GM20000 (cell line): Measurements from ENCODE around the gene RUNX1.

Experiments used
- DNase-seq: peaks from one replicate; pipeline ENCODE4 v3.0.0; 2012; ENCODE audit warnings: low spot score
- CTCF ChIP-seq: IDR thresholded peaks from 2 replicates; pipeline ENCODE4 v1.5.1; 2012; ENCODE audit warnings: mild to moderate bottlenecking, control low read depth; ENCODE audit errors: extremely low read depth, missing control alignments

The RUNX1 gene

GRCh38 chr21:34766862-34767261, 282.2 kb downstream of the RUNX1 start:
- no peak for DNase-seq
- no peak for TF ChIP-seq CTCF

- no peak for TF ChIP-seq CTCF
Observed at GRCh38 chr21:34765619-34766018, 283.5 kb downstream of the RUNX1 start.

GRCh38 chr21:34764715-34765284, 284.3 kb downstream of the RUNX1 start:
- no peak for TF ChIP-seq CTCF
- DNase-seq: no peak

More at GRCh38 chr21:34765619-34766018, 283.5 kb downstream of the RUNX1 start:
- DNase-seq: no peak

GRCh38 chr21:34762786-34763185, 286.3 kb downstream of the RUNX1 start:
- DNase-seq: no peak
- TF ChIP-seq CTCF: no peak

- TF ChIP-seq CTCF: no peak
- DNase-seq: no peak
Observed at GRCh38 chr21:34761758-34762330, 287.3 kb downstream of the RUNX1 start.

- no peak for DNase-seq
- no peak for TF ChIP-seq CTCF
Observed at GRCh38 chr21:34754690-34755647, 294.1 kb downstream of the RUNX1 start.

GRCh38 chr21:34748862-34749261, 300.2 kb downstream of the RUNX1 start:
- TF ChIP-seq CTCF: no peak
- DNase-seq: no peak
